ENCODE measurements around the gene PPL.

The PPL gene

GRCh38 chr16:4884972-4885874, 51.7 kb downstream of the PPL start:
- no peak for DNase-seq

- DNase-seq = no peak
Observed at GRCh38 chr16:4884209-4884608, 52.7 kb downstream of the PPL start.

- DNase-seq = no peak
Observed at GRCh38 chr16:4883501-4883900, 53.4 kb downstream of the PPL start.

GRCh38 chr16:4882633-4883285, 54.2 kb downstream of the PPL start:
- no peak for DNase-seq

- no peak for DNase-seq
Observed at GRCh38 chr16:4882000-4882632, 54.8 kb downstream of the PPL start.

GRCh38 chr16:4880006-4880580, 56.9 kb downstream of the PPL start:
- DNase-seq = no peak

- DNase-seq = no peak
Observed at GRCh38 chr16:4879049-4879448, 57.9 kb downstream of the PPL start.

GRCh38 chr16:4877380-4877685, 59.6 kb downstream of the PPL start:
- DNase-seq = no peak

- no peak for DNase-seq
Observed at GRCh38 chr16:4876646-4877379, 60.1 kb downstream of the PPL start.

- DNase-seq = no peak
Observed at GRCh38 chr16:4874666-4875065, 62.3 kb downstream of the PPL start.

GRCh38 chr16:4873091-4873490, 63.9 kb downstream of the PPL start:
- no peak for DNase-seq

GRCh38 chr16:4871071-4871470, 65.9 kb downstream of the PPL start:
- no peak for DNase-seq

- DNase-seq = no peak
Observed at GRCh38 chr16:4870138-4870671, 66.7 kb downstream of the PPL start.

- no peak for DNase-seq
Observed at GRCh38 chr16:4869147-4869805, 67.7 kb downstream of the PPL start.

GRCh38 chr16:4868535-4868934, 68.4 kb downstream of the PPL start:
- no peak for DNase-seq

GRCh38 chr16:4868026-4868425, 68.9 kb downstream of the PPL start:
- DNase-seq = no peak

GRCh38 chr16:4866586-4866985, 70.4 kb downstream of the PPL start:
- no peak for DNase-seq

- no peak for DNase-seq
Observed at GRCh38 chr16:4865231-4865860, 71.6 kb downstream of the PPL start.

GRCh38 chr16:4864728-4865127, 72.2 kb downstream of the PPL start:
- no peak for DNase-seq

GRCh38 chr16:4862639-4863038, 74.3 kb downstream of the PPL start:
- DNase-seq = no peak

- DNase-seq = no peak
Observed at GRCh38 chr16:4860727-4861342, 76.1 kb downstream of the PPL start.

Measured in CD4-positive, alpha-beta T cell treated with Interleukin-12 subunit alpha and Interleukin-12 subunit beta, for 1 hour (primary cell).